Ovary (tissue), 3 donors: ENCODE results near the gene DNMBP.

Source experiments
- CTCF ChIP-seq, 3 donors: fragments of 450-650 bp in 2 of 3; fragments of 200-600 bp in 1 of 3; IDR thresholded peaks; one replicate each; pipeline versions ENCODE4 v1.5.1 to v1.8.0; 2016 to 2022; ENCODE audit warnings: antibody characterized with exemption in 3 of 3, mild to moderate bottlenecking in 1 of 3
- POLR2A ChIP-seq: fragments of 450-650 bp; IDR thresholded peaks from one replicate; pipeline ENCODE4 v1.6.1; 2017; ENCODE audit warnings: antibody characterized with exemption, mild to moderate bottlenecking, moderate library complexity
- donor health status: DM: no; HTN: no; CAD: no.

DNA sequence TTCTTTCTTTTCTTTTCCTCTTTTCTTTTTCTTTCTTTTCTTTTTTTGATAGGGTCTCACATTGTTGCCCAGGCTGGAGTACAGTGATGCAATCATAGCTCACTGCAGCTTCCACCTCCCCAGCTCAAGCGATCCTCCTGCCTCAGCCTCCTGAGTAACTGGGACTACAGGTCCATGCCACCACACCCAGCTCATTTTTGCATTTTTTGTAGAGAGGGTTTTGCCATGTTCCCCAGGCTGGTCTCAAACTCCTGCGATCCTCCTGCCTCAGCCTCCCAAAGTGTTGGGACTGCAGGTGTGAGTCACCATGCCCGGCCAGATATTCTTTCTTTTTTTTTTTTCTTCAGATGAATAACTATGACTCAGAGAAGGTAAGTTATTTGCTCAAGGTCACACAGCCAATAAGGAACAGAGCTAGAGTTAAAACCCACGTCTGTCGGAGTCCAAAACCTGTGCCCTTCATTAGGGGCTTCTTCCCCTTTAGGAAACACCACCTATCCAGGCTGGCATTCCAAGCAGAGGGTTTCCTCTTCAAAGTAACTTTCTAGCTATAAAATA, 28.1 kb upstream of the DNMBP start:
- TF ChIP-seq CTCF (IDR thresholded peaks at IDR 0.05) (no peak), POLR2A (no peak)
